Activated CD8-positive, alpha-beta T cell treated with anti-CD3 and anti-CD28 coated beads for 36 hours (primary cell): ENCODE data around the gene GNL1. TPM values are rescaled to one million over a fixed set of nuclear protein-coding genes. Genes with fewer than 3 reads are reported as not detected.
A peak's percentile ranks its signal among the peaks of the same experiment; 100 is the strongest.

Source experiments
- ATAC-seq: fragments of 200-7000 bp; cut with Tn5 transposase; one replicate; pipeline ENCODE4 v1.10.0; 2021; ENCODE audit warnings: mild to moderate bottlenecking, moderate library complexity
- CTCF ChIA-PET: fragments of 350-600 bp; sonication (Branson Sonifier 250); formaldehyde crosslinking; loops from one replicate; lab custom pipeline; 2021; ENCODE audit warnings: antibody characterized with exemption; lab: Charles Lee
- POLR2A ChIA-PET: fragments of 350-600 bp; sonication (Branson Sonifier 250); formaldehyde crosslinking; loops from one replicate; lab custom pipeline; 2021; ENCODE audit warnings: antibody characterized with exemption; lab: Charles Lee
- DNase-seq: peaks from one replicate; pipeline ENCODE4 v3.0.0-alpha.2; 2020
- H3K27ac Mint-ChIP-seq: one replicate; pipeline ENCODE4 v1.8.0; 2021; ENCODE audit warnings: mild to moderate bottlenecking, mixed read lengths
- H3K27me3 Mint-ChIP-seq: one replicate; pipeline ENCODE4 v1.8.0; 2021; ENCODE audit warnings: mixed read lengths
- H3K36me3 Mint-ChIP-seq: one replicate; pipeline ENCODE4 v1.8.0; 2021; ENCODE audit warnings: low read depth, mixed read lengths
- H3K4me1 Mint-ChIP-seq: one replicate; pipeline ENCODE4 v1.8.0; 2021; ENCODE audit warnings: low read depth, mixed read lengths
- H3K4me3 Mint-ChIP-seq: one replicate; pipeline ENCODE4 v1.8.0; 2021; ENCODE audit warnings: mild to moderate bottlenecking, moderate library complexity, mixed read lengths
- H3K9me3 Mint-ChIP-seq: one replicate; pipeline ENCODE4 v1.8.0; 2021; ENCODE audit warnings: mixed read lengths
- intact Hi-C: fragments of 100-400 bp; cut with micrococcal nuclease; formaldehyde crosslinking; loops from one replicate; pipeline ENCODE4 v1.10.0; 2022
- total RNA-seq, 2 experiments: library from RNA; stranded (reverse); gene quantifications; one replicate each; pipeline ENCODE4 v1.2.3, GENCODE V29; 2021
- TF ChIP-seq, protein P1 (sequence below): fragments of 200-600 bp; IDR thresholded peaks from one replicate; pipeline ENCODE4 v1.8.0; 2022; ENCODE audit warnings: antibody characterized with exemption, mild to moderate bottlenecking

The GNL1 gene
- total RNA-seq, 2 experiments from 2014 or later = 107 to 122 TPM

- H3K9me3 Mint-ChIP-seq = no peaks in the 10 kb centered on the region
These were observed 14.9 kb upstream of the GNL1 start, which contains the start of gene ABCF1 for GRCh38 chr6:30571075-30571761. ABCF1 (plus strand) TSS chr6:30571442; CDS start chr6:30571488, 46 bp downstream.

DNA sequence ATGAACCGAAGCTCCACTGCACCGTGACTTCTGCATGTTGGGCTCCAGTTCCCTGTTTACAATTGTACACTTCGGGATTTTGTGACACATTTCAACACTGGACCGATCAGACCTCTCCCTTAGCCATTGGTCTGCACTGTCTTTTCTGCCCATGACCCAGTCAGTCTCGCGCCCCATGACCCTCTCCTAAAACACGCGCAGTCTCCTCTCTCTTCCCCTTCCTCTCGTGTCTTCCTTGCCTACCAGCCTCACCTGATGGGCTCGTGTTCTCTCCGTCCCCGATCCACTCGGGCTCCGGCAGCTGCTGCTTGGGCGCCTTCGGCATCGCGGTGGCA lies 14.4 kb upstream of the GNL1 start:
- peak; percentile 6 for ATAC-seq
- Mint-ChIP-seq H3K27ac (peak overlapping the region; percentile 95), H3K36me3 (peaks cover 33% of the 10 kb centered on the region), H3K9me3 (no peaks in the 10 kb centered on the region), H3K4me1 (peaks cover 63% of the 10 kb centered on the region), H3K4me3 (peak overlapping the region; percentile 86), H3K27me3 (no peaks in the 10 kb centered on the region)
- intact Hi-C loops = no loop called here
- ChIA-PET CTCF (interaction anchor here (1.0 to 3.1 kb wide), 12 partner anchors 12 to 160 kb away, joined by 3 to 17 read pairs (median 5); no protein-coding TSS in a partner anchor), POLR2A (interaction anchor here (0.7 to 2.9 kb wide), 12 partner anchors 8 to 503 kb away, joined by 3 to 34 read pairs (median 4); partner anchors contain the start of genes GNL1, PRR3 and VARS2)
- no peak for DNase-seq
- TF ChIP-seq, protein P1, sequence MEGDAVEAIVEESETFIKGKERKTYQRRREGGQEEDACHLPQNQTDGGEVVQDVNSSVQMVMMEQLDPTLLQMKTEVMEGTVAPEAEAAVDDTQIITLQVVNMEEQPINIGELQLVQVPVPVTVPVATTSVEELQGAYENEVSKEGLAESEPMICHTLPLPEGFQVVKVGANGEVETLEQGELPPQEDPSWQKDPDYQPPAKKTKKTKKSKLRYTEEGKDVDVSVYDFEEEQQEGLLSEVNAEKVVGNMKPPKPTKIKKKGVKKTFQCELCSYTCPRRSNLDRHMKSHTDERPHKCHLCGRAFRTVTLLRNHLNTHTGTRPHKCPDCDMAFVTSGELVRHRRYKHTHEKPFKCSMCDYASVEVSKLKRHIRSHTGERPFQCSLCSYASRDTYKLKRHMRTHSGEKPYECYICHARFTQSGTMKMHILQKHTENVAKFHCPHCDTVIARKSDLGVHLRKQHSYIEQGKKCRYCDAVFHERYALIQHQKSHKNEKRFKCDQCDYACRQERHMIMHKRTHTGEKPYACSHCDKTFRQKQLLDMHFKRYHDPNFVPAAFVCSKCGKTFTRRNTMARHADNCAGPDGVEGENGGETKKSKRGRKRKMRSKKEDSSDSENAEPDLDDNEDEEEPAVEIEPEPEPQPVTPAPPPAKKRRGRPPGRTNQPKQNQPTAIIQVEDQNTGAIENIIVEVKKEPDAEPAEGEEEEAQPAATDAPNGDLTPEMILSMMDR = no peak

More at GRCh38 chr6:30571075-30571761, 14.9 kb upstream of the GNL1 start, which contains the start of gene ABCF1:
- peak within 1 kb of the TSS; percentile 86 for H3K4me3 Mint-ChIP-seq
- H3K27ac Mint-ChIP-seq = peak within 1 kb of the TSS; percentile 96
- H3K36me3 Mint-ChIP-seq = peaks cover 33% of the 10 kb centered on the region
- H3K4me1 Mint-ChIP-seq = peaks cover 63% of the 10 kb centered on the region
- CTCF ChIA-PET = interaction anchor here (1.2 to 3.1 kb wide), 9 partner anchors 12 to 159 kb away, joined by 3 to 17 read pairs (median 8); no protein-coding TSS in a partner anchor
- H3K27me3 Mint-ChIP-seq = no peaks in the 10 kb centered on the region
- ATAC-seq (peak; percentile 92), DNase-seq (peak; percentile 99)
- POLR2A ChIA-PET = interaction anchor here (0.6 to 2.9 kb wide), 12 partner anchors 9 to 343 kb away, joined by 3 to 34 read pairs (median 4); partner anchors contain the start of genes GNL1, MRPS18B, PRR3 and VARS2
- TF ChIP-seq, protein P1 = no peak
- intact Hi-C loops = no loop called here

DNA sequence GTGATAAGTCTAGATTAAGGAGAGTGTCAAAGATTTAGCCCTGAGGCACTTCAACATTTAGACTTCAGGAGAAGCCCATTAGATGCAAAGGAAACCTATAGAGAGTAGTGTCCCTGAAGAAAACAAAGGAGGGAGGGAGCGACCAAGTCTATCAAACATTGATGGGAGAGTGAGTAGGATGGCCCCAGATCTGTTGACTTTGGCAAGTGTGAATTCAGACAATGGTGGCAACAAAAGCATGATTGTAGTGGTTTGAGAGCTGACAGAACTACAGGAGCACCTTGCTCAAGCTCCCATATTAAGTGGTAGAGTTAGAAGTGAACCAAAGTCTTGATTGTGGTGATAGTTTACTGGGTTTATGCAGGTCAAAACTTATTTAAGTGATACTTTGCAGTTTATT lies 14.0 kb upstream of the GNL1 start:
- Mint-ChIP-seq H3K4me3 (peak overlapping the region; percentile 86), H3K9me3 (no peaks in the 10 kb centered on the region), H3K27ac (peak overlapping the region; percentile 95), H3K36me3 (peaks cover 33% of the 10 kb centered on the region), H3K4me1 (peaks cover 59% of the 10 kb centered on the region), H3K27me3 (no peaks in the 10 kb centered on the region)
- DNase-seq = no peak
- intact Hi-C loops = no loop called here
- ATAC-seq = no peak
- TF ChIP-seq, protein P1 = no peak
- ChIA-PET CTCF (interaction anchor here (0.8 to 3.1 kb wide), 12 partner anchors 11 to 160 kb away, joined by 3 to 17 read pairs (median 5); no protein-coding TSS in a partner anchor), POLR2A (interaction anchor here (0.7 to 2.9 kb wide), 13 partner anchors 8 to 503 kb away, joined by 3 to 34 read pairs (median 4); partner anchors contain the start of genes GNL1, MDC1, PRR3 and VARS2)

DNA sequence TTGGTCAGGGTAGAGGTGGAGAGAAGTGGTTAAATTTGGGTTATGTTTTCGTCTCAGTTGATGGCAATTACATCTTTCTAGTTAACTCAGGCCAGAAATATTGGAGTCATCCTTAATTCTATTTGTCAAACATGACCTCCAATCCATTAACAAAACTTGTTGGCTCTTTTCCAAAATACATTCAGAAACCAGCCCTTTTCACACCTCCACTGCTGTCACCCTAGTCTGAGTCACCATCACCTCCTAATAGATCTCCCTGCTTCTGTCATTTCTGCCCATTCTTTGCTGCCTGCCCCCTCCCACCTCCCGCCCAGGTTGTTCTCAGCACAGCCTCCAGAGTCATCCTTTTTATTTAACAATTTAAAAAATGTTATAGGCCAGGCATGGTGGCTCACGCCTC lies 12.0 kb upstream of the GNL1 start:
- CTCF ChIA-PET = interaction anchor here (7.2 kb wide), 1 partner anchor 25 kb away, joined by 49 read pairs; no protein-coding TSS in a partner anchor
- Mint-ChIP-seq H3K36me3 (peaks cover 28% of the 10 kb centered on the region), H3K4me3 (peak overlapping the region; percentile 0), H3K27me3 (no peaks in the 10 kb centered on the region), H3K27ac (peak overlapping the region; percentile 47), H3K9me3 (no peaks in the 10 kb centered on the region), H3K4me1 (peaks cover 51% of the 10 kb centered on the region)
- peak; percentile 81 for DNase-seq
- TF ChIP-seq, protein P1 = no peak
- intact Hi-C loops = no loop called here
- ATAC-seq = peak; percentile 62
- POLR2A ChIA-PET = no interaction called here
